Skeletal muscle satellite cell (primary cell): ENCODE results near the gene ERVMER34-1. TPM values are rescaled to one million over a fixed set of nuclear protein-coding genes. Genes with fewer than 3 reads are reported as not detected.

Source experiments
- H3K27me3 ChIP-seq: 2 replicates; pipeline ENCODE4 v1.7.0; 2013; ENCODE audit warnings: low read length; ENCODE audit not compliant: control insufficient read depth, insufficient read depth
- H3K36me3 ChIP-seq: 2 replicates; pipeline ENCODE4 v1.7.0; 2013; ENCODE audit warnings: mild to moderate bottlenecking, control low read depth, low read length; ENCODE audit not compliant: insufficient read depth
- H3K4me1 ChIP-seq: 2 replicates; pipeline ENCODE4 v1.7.0; 2013; ENCODE audit warnings: low read length; ENCODE audit not compliant: control insufficient read depth, insufficient read depth
- H3K4me2 ChIP-seq: 2 replicates; pipeline ENCODE4 v1.7.0; 2013; ENCODE audit warnings: mild to moderate bottlenecking, low read length
- H3K4me3 ChIP-seq: 2 replicates; pipeline ENCODE4 v1.7.0; 2013; ENCODE audit warnings: low read length
- H3K9ac ChIP-seq: 2 replicates; pipeline ENCODE4 v1.7.0; 2013; ENCODE audit warnings: mild to moderate bottlenecking, low read depth, low read length, moderate library complexity
- H3K9me3 ChIP-seq: replicated peaks from 2 replicates; pipeline ENCODE4 v1.7.0; 2013; ENCODE audit warnings: mild to moderate bottlenecking, control low read depth, low read length
- total RNA-seq: library from RNA; depleted of rRNA; stranded (reverse); fragments of >200 nt; gene quantifications from 2 replicates; pipeline ENCODE4 v1.2.3, GENCODE V29; 2012; rRNA removed

Gene ERVMER34-1, protein sequence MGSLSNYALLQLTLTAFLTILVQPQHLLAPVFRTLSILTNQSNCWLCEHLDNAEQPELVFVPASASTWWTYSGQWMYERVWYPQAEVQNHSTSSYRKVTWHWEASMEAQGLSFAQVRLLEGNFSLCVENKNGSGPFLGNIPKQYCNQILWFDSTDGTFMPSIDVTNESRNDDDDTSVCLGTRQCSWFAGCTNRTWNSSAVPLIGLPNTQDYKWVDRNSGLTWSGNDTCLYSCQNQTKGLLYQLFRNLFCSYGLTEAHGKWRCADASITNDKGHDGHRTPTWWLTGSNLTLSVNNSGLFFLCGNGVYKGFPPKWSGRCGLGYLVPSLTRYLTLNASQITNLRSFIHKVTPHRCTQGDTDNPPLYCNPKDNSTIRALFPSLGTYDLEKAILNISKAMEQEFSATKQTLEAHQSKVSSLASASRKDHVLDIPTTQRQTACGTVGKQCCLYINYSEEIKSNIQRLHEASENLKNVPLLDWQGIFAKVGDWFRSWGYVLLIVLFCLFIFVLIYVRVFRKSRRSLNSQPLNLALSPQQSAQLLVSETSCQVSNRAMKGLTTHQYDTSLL
- 0.22 TPM in 1 of 2 replicates, not detected in the other for total RNA-seq

DNA sequence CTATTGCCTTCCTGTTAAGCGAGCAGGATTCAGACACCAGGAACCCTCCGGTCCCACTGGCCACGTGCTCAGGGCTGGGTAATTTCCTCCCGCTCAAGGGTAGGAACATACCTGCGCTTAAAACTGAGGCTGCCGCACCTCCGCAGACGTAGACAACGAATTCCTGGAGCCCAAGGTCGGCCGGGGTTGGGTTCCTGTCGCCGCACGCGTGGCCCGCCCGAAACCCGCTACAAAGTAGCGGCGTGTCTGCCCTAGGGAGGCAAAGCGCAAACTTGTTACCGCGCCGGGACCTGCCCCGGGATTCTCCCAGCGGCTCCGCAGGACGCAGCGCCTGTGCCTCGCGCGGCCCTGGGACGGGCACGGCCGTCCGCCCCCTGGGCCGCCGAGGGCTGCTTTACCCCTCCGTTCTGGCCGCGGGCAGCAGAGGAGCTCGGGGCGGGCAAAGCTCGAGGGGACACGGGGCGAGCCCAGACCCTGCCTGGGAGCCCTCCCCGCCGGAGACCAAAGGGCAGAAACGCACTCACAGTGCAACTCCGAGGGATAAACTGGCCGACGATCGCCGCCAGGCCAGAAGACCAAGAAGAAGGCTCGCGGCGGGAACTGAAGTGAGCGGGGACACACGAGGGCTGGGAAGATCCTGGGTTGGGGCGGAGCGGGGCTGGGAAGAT, at the start of gene ERVMER34-1:
Gene ERVMER34-1, minus strand, starts transcription at position 607 of the 668 bp plus-strand sequence. CDS start 5,905 bp downstream, outside the sequence.
- H3K4me1 ChIP-seq = peaks cover 11% of the 10 kb centered on the region
- no peaks in the 10 kb centered on the region for H3K36me3 ChIP-seq
- no peak within 1 kb of the TSS for H3K9ac ChIP-seq
- H3K4me2 ChIP-seq = peak within 1 kb of the TSS; percentile 84
- peaks cover 39% of the 10 kb centered on the region for H3K27me3 ChIP-seq
- peak within 1 kb of the TSS; percentile 63 for H3K4me3 ChIP-seq
- no peaks in the 10 kb centered on the region for H3K9me3 ChIP-seq

DNA sequence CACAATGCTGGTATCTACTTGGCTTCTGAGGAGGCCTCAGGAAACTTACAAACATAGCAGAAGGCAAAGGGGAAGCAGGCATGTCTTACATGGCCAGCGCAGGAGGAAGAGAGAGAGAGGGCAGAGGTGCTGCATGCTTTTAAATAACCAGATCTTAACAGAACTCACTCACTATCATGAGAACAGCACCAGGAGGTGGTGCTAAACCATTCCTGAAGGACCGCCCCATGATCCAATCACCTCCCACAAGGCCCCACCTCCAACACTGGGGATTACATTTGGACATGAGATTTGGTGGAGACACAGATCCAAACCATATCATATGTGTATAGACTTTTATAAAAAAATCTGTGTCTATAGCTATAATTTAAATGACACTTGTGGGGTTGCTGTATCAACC, 48.6 kb upstream of the ERVMER34-1 start:
- Histone ChIP-seq H3K4me2 (no peak overlapping the region), H3K4me1 (no peaks in the 10 kb centered on the region), H3K27me3 (peaks cover 5% of the 10 kb centered on the region), H3K9ac (no peak overlapping the region), H3K9me3 (no peaks in the 10 kb centered on the region), H3K4me3 (no peak overlapping the region), H3K36me3 (no peaks in the 10 kb centered on the region)

DNA sequence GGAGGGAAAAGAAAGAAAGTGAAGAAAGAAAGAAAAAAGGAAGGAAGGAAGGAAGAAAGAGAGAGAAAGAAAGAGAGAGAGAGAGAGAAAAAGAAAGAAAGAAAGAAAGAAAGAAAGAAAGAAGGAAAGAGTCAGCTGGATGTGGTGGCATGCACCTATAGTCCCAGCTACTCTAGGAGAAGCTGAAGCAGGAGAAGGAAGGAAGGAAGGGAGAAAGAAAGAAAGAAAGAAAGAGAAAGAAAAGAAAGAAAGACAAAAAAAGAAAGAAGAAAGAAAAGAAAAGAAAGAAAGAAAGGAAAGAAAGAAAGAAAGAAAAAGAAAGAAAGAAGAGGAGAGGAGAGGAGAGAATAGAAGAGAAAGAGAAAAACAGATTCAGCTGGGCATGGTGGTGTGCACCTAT, 44.3 kb upstream of the ERVMER34-1 start:
- Histone ChIP-seq H3K4me1 (no peaks in the 10 kb centered on the region), H3K9me3 (no peaks in the 10 kb centered on the region), H3K9ac (no peak overlapping the region), H3K4me2 (no peak overlapping the region), H3K4me3 (no peak overlapping the region), H3K27me3 (peaks cover 10% of the 10 kb centered on the region), H3K36me3 (no peaks in the 10 kb centered on the region)

DNA sequence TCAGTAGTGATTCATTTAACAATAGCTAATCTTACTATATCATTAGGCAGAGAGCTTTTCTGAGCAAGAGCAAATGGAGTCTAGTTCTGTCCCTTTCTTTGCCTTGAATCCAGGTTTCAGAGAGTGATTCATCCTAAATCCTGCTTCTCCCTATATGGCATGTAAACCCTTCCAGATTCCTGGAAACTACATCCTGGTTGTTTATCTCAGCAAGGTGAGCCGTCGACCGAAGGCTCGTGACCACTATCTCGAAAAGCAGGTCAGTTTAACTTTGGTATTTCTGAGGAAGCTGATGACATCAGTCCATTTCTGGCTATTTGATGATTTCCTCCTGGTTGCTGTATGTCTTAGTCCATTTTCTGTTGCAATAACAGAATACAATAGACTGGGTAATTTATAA, 40.7 kb upstream of the ERVMER34-1 start:
- Histone ChIP-seq H3K4me3 (no peak overlapping the region), H3K27me3 (peaks cover 17% of the 10 kb centered on the region), H3K4me2 (no peak overlapping the region), H3K36me3 (no peaks in the 10 kb centered on the region), H3K9me3 (no peaks in the 10 kb centered on the region), H3K9ac (no peak overlapping the region), H3K4me1 (no peaks in the 10 kb centered on the region)

DNA sequence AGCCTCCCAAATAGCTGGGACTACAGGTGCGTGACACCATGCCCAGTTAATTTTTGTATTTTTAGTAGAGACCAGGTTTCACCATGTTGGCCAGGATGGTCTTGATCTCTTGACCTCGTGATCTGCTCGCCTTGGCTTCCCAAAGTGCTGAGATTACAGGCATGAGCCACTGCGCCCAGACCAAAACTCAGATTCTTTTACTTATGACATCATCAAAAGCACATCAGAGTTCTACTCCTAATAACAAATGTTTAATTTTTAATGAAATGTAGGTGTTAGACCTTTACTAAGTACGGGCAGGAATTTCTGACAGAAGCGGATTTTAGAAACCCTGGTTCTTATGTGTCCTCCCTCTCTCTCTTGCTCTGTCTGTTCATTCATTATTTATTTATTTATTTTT, 38.5 kb upstream of the ERVMER34-1 start:
- Histone ChIP-seq H3K9me3 (no peaks in the 10 kb centered on the region), H3K27me3 (peaks cover 17% of the 10 kb centered on the region), H3K4me1 (no peaks in the 10 kb centered on the region), H3K4me3 (no peak overlapping the region), H3K4me2 (no peak overlapping the region), H3K36me3 (no peaks in the 10 kb centered on the region), H3K9ac (no peak overlapping the region)

DNA sequence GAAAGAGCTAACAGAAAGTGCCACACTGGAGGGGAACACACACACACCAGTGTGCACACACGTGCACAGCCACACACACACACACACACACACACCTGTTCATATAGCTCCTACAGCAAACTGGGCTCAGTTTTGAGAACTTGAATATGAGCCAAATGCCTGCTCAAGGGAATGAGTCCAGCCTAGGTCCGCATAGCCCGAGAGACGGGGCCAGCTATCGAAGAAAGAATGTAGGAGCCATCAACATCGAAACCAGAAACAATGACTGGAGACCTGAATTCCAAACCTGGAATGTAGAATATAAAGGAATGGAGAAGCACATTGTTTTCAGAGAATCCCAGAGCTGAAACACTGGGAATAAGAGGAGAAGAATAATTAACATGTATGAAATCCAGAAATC, 37.6 kb upstream of the ERVMER34-1 start:
- Histone ChIP-seq H3K9ac (no peak overlapping the region), H3K4me1 (no peaks in the 10 kb centered on the region), H3K4me2 (no peak overlapping the region), H3K27me3 (peaks cover 17% of the 10 kb centered on the region), H3K4me3 (no peak overlapping the region), H3K36me3 (no peaks in the 10 kb centered on the region), H3K9me3 (no peaks in the 10 kb centered on the region)

DNA sequence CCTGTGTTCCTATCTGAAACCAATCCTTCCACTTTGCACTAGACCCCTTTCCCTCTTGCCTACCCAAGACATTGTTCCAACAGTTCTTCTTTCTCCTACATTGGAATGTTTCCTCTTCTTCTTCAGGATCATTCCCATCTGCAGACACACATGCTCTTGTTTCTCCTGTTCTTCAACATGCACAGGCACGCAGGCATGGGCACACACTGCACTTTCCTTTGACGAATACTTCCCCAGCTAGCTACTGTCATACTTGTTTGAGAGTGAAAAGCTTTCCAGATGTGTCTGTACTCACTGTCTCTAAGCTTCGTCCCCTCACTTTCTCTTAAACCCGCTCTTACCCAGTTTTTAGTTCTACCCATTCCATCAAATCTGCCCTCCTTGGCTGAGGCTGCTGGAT, 31.8 kb upstream of the ERVMER34-1 start:
- Histone ChIP-seq H3K36me3 (no peaks in the 10 kb centered on the region), H3K9ac (no peak overlapping the region), H3K4me3 (no peak overlapping the region), H3K9me3 (no peaks in the 10 kb centered on the region), H3K27me3 (peaks cover under 1% of the 10 kb centered on the region), H3K4me2 (no peak overlapping the region), H3K4me1 (no peaks in the 10 kb centered on the region)

DNA sequence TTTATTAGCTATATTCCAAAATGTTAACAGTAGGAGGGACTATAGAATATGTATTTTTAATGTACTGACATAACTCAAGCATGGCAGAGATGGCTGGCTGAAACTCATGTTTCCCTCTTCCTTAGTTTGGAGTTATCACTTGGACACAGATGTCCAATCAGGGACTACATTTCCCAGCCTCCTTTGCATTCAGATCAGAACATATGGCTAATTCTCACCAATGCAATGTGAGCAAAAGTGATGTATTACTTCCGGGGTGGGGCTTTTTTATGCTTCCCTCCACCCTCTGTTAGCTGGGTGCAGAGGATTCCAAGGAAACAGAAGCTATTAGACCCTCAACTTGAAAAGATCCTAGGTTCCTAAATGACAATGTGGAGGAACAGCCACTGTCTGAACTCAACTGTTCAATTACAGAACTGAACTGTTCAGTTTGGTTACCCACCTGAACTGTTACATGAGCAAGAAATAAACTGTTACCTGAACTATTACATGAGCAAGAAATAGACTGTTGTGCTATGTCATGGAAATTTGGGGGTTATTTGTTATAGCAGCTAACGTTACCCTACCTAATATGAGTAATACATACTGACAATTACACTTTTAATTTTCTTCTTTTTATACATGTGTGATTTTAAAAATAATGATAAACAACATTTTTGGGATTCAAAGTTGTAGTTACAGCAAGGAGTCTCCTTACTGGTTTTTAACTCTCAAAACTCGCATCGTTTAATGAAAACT, 29.6 kb upstream of the ERVMER34-1 start:
- H3K4me2 ChIP-seq = no peak overlapping the region
- H3K36me3 ChIP-seq = no peaks in the 10 kb centered on the region
- no peak overlapping the region for H3K4me3 ChIP-seq
- no peaks in the 10 kb centered on the region for H3K9me3 ChIP-seq
- no peaks in the 10 kb centered on the region for H3K4me1 ChIP-seq
- H3K27me3 ChIP-seq = no peaks in the 10 kb centered on the region
- H3K9ac ChIP-seq = no peak overlapping the region

DNA sequence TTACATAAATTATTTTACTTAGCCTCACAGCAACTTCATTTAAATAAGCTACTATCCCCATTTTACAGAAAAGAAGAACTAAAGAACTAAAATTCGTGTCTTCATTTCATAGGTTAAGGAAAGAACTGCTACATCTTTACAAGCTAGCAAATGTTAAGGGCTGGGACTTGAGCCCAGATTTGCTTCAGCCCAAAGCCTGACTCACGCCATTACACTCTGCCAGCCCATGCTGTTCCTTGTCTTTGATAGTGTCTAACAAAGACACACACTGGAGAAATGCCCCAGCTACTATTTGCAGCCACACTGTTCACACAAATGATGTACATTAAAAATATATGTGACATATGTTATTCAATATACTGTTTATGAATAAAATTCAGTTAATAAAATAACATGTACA, 29.0 kb upstream of the ERVMER34-1 start:
- H3K9ac ChIP-seq = no peak overlapping the region
- H3K27me3 ChIP-seq = no peaks in the 10 kb centered on the region
- H3K36me3 ChIP-seq = no peaks in the 10 kb centered on the region
- H3K4me3 ChIP-seq = no peak overlapping the region
- no peaks in the 10 kb centered on the region for H3K4me1 ChIP-seq
- H3K9me3 ChIP-seq = no peaks in the 10 kb centered on the region
- no peak overlapping the region for H3K4me2 ChIP-seq

DNA sequence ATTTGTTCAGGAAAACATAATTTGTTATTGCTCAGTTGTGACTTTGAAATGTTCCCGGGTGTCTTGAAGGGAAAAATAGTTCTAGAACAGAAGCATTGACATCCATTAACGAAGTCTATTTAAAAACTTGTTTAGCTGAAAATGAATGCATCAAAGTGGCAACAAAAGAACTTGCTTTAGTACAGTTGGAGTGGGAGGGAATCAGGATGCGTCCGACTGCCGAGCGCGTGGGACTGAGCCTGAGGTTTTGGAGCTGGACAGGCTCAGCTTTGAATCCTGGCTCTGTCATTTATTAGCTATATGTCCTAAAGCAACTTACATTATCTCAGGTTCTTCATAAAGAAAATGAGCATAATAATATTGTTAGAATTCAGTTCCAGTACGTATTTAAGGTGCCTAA, 9.0 kb upstream of the ERVMER34-1 start:
- Histone ChIP-seq H3K36me3 (no peaks in the 10 kb centered on the region), H3K9ac (no peak overlapping the region), H3K4me3 (no peak overlapping the region), H3K4me1 (no peaks in the 10 kb centered on the region), H3K4me2 (no peak overlapping the region), H3K9me3 (no peaks in the 10 kb centered on the region), H3K27me3 (peaks cover 36% of the 10 kb centered on the region)

DNA sequence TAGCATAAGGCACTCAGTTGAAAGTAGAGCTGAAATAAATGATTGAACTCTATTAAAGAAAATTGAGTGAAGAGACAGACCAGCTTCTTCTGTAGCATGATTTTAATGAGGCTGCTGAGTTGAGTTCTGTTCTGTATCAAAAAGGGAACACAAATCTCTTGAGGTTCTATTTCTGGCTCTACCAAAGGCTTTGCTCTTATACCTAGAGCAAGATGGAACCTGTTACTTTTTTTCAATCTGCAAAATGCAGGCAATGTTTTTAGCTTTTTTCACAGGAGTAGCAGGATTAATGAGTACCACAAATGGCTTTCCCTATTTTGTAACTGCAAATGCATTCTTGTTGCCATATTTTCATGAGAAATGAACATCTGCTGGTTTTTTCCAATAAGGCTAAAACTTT, 4.2 kb upstream of the ERVMER34-1 start:
- H3K4me3 ChIP-seq = no peak overlapping the region
- H3K4me2 ChIP-seq = no peak overlapping the region
- H3K4me1 ChIP-seq = peaks cover 11% of the 10 kb centered on the region
- peaks cover 53% of the 10 kb centered on the region for H3K27me3 ChIP-seq
- no peaks in the 10 kb centered on the region for H3K36me3 ChIP-seq
- H3K9me3 ChIP-seq = no peaks in the 10 kb centered on the region
- no peak overlapping the region for H3K9ac ChIP-seq
